AG09309 (cell line): ENCODE results near the gene MRAP2.
"Not testable (repeated sequence)": the region's sequence is repeated elsewhere in the genome, so short reads cannot be mapped to it uniquely, and the experiment has no call there.

Source experiments
- DNase-seq: peaks from one replicate; pipeline ENCODE4 v3.0.0-alpha.2; 2010; ENCODE audit warnings: low read depth
- H3K4me3 ChIP-seq: 2 replicates; pipeline ENCODE4 v1.5.1; 2011; ENCODE audit warnings: mild to moderate bottlenecking, low read depth, low read length, moderate library complexity; ENCODE audit not compliant: control insufficient read depth
- TF ChIP-seq, protein P1 (sequence below): IDR thresholded peaks from 2 replicates; pipeline ENCODE4 v1.5.1; 2011; ENCODE audit warnings: mild to moderate bottlenecking, low read depth, low read length, inconsistent platforms; ENCODE audit not compliant: insufficient read depth, control insufficient read depth; ENCODE audit errors: missing control alignments

Gene MRAP2

DNA sequence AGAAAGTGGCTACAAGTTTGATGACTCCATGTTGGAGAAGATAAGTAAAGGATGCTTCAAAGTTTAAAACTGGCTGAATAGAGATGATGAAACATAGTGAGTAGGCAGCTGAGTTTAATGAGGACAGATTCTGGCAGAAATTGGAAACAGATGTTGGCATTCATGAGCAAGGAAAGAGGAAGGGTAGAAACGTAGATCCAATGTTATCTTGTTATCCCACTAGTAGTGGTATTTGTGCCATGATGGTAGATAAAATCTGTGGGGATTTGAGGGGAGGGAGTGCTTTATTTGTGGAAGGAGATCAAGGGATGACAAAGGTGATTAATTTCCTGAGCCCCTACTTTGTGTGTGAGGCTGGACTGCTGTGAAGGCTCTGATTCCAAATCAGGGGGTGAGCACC lies 69.5 kb downstream of the MRAP2 start:
- no peak overlapping the region for H3K4me3 ChIP-seq
- TF ChIP-seq, protein P1, sequence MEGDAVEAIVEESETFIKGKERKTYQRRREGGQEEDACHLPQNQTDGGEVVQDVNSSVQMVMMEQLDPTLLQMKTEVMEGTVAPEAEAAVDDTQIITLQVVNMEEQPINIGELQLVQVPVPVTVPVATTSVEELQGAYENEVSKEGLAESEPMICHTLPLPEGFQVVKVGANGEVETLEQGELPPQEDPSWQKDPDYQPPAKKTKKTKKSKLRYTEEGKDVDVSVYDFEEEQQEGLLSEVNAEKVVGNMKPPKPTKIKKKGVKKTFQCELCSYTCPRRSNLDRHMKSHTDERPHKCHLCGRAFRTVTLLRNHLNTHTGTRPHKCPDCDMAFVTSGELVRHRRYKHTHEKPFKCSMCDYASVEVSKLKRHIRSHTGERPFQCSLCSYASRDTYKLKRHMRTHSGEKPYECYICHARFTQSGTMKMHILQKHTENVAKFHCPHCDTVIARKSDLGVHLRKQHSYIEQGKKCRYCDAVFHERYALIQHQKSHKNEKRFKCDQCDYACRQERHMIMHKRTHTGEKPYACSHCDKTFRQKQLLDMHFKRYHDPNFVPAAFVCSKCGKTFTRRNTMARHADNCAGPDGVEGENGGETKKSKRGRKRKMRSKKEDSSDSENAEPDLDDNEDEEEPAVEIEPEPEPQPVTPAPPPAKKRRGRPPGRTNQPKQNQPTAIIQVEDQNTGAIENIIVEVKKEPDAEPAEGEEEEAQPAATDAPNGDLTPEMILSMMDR: no peak
- DNase-seq: peak; percentile 69

DNA sequence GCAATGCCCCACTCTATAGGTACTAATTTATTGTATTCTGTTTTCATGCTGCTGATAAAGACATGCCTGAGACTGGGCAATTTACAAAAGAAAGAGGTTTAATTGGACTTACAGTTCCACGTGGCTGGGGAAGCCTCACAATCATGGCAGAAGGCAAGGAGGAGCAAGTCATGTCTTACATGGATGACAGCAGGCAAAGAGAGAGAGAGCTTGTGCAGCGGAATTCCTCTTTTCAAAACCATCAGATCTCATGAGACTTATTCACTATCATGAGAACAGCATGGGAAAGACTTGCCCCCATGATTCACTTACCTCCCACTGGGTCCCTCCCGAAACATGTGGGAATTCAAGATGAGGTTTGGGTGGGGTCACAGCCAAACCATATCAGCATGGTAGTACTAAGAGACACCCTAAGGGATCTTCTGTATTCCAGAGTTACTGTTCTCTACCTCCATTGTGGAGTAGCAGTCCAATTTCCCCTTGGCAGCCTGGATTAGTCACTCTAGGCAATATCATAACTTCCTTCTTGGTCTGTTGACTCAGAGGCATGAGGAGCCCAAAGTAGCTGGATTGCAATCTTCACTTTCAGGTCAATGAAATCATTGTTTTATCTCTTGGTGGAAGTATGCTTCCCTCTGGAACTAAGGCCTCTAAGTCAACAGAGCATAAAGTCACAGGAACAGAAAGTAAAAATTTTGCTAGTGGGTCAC lies 71.8 kb downstream of the MRAP2 start:
- peak; percentile 23 for DNase-seq
- not testable (repeated sequence) for H3K4me3 ChIP-seq

DNA sequence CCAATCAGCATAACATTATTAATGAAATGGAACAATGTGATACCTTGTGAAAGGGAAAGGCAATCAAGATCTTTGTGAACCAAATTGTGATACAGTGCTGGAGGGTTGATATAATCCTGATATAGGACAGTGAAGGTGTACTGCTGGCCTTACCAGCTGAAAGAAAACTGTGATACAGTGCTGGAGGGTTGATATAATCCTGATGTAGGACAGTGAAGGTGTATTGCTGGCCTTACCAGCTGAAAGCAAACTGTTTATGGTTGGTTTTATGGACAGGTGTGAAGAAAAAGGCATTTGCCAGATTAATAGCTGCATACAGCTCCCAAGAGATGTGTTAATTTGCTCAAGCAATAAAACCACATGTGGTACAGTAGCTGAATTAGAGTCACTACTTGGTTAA lies 73.9 kb downstream of the MRAP2 start:
- no peak for DNase-seq
- TF ChIP-seq, protein P1: no peak
- H3K4me3 ChIP-seq: no peak overlapping the region

DNA sequence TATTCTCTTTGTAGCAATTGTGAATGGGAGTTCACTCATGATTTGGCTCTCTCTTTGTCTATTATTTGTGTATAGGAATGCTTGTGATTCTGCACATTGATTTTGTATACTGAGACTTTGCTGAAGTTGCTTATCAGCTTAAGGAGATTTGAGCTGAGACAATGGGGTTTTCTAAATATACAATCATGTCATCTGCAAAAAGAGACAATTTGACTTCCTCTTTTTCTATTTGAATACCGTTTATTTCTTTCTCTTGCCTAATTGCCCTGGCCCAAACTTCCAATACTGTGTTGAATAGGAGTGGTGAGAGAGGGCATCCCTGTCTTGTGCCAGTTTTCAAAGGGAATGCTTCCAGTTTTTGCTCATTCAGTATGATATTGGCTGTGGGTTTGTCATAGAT lies 77.8 kb downstream of the MRAP2 start:
- H3K4me3 ChIP-seq: not testable (repeated sequence)

DNA sequence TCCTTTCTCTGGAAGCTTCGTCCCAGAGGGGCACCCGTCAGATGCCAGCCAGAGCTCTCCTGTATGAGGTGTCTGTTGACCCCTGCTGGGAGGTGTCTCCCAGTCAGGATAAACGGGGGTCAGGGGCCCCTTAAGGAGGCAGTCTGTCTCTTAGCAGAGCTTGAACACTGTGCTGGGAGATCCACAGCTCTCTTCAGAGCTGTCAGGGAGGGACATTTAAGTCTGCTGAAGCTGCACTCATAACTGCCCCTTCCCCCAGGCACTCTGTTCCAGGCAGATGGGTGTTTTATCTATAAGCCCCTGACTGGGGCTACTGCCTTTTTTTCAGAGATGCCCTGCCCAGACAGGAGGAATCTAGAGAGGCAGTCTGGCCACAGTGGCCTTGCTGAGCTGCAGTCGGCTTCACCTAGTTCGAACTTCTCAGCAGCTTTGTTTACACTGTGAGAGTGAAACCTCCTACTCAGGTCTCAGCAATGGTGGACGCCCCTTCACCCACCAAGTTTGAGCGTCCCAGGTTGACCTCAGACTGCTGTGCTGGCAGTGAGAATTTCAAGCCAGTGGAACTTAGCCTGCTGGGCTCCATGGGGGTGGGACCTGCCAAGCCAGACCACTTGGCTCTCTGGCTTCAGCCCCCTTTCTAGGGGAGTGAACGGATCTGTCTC lies 81.5 kb downstream of the MRAP2 start:
- DNase-seq, H3K4me3 ChIP-seq: not testable (repeated sequence)

More for the DNA sequence above, 77.8 kb downstream of the MRAP2 start:
- not testable (repeated sequence) for DNase-seq

DNA sequence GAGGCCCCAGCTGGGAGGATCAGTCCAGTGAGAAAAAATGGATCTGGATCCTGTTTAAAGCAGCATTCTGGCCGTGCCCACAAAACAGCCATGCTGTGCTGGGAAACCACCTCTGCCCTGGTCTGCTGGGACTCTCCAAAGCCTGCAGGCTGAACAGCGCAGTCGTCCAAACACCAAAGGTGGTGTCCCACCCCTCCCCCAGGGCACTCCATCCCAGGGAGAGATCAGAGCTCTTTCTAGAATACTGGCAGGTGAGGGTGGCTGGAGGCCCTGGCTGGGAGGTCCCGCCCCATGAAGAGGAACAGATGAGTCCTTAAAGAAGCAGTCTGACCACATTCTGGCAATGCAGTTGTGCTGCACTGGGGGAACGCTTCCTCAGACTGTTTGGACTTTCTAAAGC lies 84.6 kb downstream of the MRAP2 start:
- no peak for DNase-seq
- TF ChIP-seq, protein P1: no peak
- no peak overlapping the region for H3K4me3 ChIP-seq

DNA sequence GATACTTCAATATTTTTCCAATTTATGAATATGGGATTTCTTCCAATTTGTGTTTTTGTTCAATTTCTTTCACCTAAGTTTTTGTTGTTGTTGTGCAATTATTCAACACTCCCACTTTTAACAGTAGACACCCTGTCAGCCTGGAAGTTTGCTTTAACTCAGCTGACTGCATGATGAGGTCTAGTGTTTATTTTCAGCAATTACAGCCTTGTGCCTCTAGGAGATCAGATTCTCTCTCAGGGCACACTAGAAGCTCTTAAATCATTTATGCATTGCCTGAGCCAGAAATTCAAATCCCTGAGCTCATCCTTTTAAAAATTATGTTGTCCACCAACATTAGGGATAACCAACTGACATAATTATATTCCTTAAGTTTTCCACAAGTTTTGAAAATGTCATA lies 85.7 kb downstream of the MRAP2 start:
- no peak overlapping the region for H3K4me3 ChIP-seq
- DNase-seq: no peak
- TF ChIP-seq, protein P1: peak; percentile 5

DNA sequence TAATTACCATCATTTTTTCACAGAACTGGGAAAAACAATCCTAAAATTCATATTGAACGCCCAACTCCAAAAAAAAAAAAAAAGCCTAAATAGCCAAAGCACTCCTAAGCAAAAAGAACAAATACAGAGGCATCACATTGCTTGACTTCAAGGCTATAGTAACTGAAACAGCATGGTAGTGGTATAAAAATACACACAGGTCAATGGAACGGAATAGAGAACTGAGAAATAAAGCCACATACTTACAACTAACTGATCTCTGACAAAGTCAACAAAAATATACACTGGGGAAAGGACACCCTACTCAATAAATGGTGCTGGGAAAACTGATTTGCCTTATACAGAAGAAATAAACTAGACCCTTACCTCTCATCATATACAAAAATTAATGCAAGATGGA lies 89.6 kb downstream of the MRAP2 start:
- H3K4me3 ChIP-seq: no peak overlapping the region
- TF ChIP-seq, protein P1: no peak
- DNase-seq: no peak

DNA sequence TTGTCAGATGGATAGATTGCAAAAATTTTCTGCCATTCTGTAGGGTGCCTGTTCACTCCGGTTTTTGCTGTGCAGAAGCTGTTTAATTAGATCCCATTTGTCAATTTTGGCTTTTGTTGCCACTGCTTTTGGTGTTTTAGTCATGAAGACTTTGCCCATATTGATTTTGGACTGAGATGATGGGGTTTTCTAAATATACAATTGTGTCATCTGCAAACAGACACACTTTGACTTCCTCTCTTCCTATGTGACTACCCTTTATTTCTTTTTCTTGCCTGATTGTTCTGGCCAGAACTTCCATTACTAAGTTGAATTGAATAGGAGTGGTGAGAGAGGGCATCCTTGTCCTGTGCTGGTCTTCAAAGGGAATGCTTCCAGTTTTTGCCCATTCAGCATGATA lies 96.0 kb downstream of the MRAP2 start:
- not testable (repeated sequence) for DNase-seq, H3K4me3 ChIP-seq

DNA sequence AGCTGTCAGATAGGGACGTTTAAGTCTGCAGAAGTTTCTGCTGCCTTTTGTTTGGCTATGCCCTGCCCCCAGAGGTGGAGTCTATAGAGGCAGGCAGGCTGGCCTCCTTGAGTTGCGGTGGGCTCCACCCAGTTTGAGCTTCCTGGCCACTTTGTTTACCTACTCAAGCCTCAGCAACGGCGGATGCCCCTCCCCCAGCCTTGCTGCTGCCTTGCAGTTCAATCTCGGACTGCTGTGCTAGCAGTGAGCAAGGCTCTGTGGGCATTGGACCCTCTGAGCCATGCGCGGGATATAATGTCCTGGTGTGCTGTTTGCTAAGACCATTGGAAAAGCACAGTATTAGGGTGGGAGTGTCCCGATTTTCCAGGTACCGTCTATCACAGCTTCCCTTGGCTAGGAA lies 99.8 kb downstream of the MRAP2 start:
- not testable (repeated sequence) for DNase-seq, H3K4me3 ChIP-seq
